ENCODE results near the gene ZAR1L. TPM values are rescaled to one million over a fixed set of nuclear protein-coding genes. Genes with fewer than 3 reads are reported as not detected.
"Not testable (repeated sequence)": the region's sequence is repeated elsewhere in the genome, so short reads cannot be mapped to it uniquely, and the experiment has no call there.

ZAR1L gene
- total and polyA plus RNA-seq, 4 donors, result not detected

DNA sequence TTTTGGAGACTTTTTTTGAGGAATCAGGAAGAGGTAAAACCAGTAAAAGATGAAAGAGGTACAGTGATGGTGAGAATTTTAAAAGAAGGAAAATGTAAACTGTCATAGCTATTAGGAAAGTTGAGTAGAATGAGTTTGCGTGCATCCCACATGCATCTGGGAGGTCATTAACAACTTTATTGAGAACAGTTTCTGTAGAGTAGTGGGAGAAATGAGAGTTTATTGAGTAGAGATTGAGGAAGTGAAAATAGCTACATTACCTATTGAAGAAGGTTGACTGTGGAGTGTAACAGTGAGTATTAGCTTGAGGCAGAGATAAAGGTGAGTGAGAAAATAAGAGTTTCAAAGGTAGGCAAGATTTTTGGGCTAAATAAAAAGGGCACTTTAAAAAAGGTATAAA lies 38.9 kb upstream of the ZAR1L start:
- no peaks in the 10 kb centered on the region for H3K36me3 ChIP-seq (ENCODE audit: control insufficient read depth in 4 of 4, insufficient read depth in 3 of 4, low read depth in 1 of 4, low read length in 3 of 4)

DNA sequence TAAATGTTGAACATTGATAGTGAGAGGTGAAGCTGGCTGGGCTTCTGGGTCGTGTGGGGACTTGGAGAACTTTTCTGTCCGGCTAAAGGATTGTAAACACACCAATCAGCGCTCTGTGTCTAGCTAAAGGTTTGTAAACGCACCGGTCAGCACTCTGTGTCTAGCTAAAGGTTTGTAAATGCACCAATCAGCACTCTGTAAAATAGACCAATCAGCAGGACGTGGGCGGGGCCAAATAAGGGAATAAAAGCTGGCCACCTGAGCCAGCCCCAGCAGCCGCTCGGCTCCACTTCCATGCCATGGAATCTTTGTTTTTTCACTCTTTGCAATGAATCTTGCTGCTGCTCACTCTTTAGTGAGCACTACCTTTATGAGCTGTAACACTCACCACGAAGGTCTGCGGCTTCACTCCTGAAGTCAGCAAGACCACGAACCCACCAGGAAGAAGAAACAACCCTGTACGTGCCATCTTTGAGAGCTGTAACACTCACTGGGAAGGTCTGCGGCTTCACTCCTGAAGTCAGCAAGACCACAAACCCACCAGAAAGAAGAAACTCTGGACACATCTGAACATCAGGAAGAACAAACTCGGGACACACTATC lies 35.8 kb upstream of the ZAR1L start:
- not testable (repeated sequence) for H3K4me3 ChIP-seq (ENCODE audit: low read depth in 1 of 3, low read length in 3 of 3); H3K4me1 ChIP-seq (ENCODE audit: control insufficient read depth in 4 of 4, insufficient read depth in 4 of 4, low read length in 3 of 4); H3K27ac ChIP-seq (ENCODE audit: low read depth in 1 of 2, low read length in 2 of 2); H3K9ac ChIP-seq (ENCODE audit: low read depth in 1 of 2, low read length in 2 of 2); H3K27me3 ChIP-seq (ENCODE audit: control insufficient read depth in 4 of 4, insufficient read depth in 4 of 4, low read length in 3 of 4); H3K9me3 ChIP-seq (ENCODE audit: control insufficient read depth in 4 of 4, low read length in 3 of 4); H3K36me3 ChIP-seq (ENCODE audit: control insufficient read depth in 4 of 4, insufficient read depth in 3 of 4, low read depth in 1 of 4, low read length in 3 of 4); DNase-seq (ENCODE audit: low spot score)
- 94% methylated on average over 15 of the region's 15 CpGs for WGBS

More for the DNA sequence above, 38.9 kb upstream of the ZAR1L start:
- H3K9ac ChIP-seq (ENCODE audit: low read depth in 1 of 2, low read length in 2 of 2), result no peak overlapping the region
- H3K4me3 ChIP-seq (ENCODE audit: low read depth in 1 of 3, low read length in 3 of 3), result no peak overlapping the region
- no peak for DNase-seq (ENCODE audit: low spot score)
- 100% methylated on average over 1 of the region's 1 CpG for WGBS
- H3K4me1 ChIP-seq (ENCODE audit: control insufficient read depth in 4 of 4, insufficient read depth in 4 of 4, low read length in 3 of 4), result no peaks in the 10 kb centered on the region
- TF ChIP-seq NR2F2 (IDR thresholded peaks at IDR 0.05) (no peak), HNF4A (conservative IDR thresholded peaks at IDR 0.05) (no peak)
- no peaks in the 10 kb centered on the region for H3K9me3 ChIP-seq (ENCODE audit: control insufficient read depth in 4 of 4, low read length in 3 of 4)
- H3K27me3 ChIP-seq (ENCODE audit: control insufficient read depth in 4 of 4, insufficient read depth in 4 of 4, low read length in 3 of 4), result no peaks in the 10 kb centered on the region
- H3K27ac ChIP-seq (ENCODE audit: low read depth in 1 of 2, low read length in 2 of 2), result no peak overlapping the region

DNA sequence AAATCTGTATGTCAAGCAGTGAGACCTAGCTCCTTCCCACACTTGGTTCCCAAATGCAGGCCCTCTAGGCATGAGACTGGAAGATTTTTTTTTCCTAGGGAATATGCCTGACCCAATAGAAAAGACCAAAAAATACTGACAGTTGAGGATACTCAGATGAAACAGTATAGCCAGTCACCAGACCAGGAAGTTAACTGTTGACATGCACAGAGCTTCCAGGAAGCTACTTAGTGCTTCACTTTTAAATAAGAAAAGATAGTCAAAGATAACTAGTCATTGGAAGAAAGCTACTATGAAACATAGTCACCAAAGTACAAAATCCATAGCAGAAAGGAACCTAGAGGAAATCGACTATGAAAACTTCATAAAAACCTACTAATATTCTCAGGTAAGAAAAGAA lies 32.5 kb upstream of the ZAR1L start:
- 94% methylated on average over 1 of the region's 1 CpG for WGBS
- TF ChIP-seq RXRA (IDR thresholded peaks at IDR 0.05), result no peak
- TF ChIP-seq NR2F2 (IDR thresholded peaks at IDR 0.05), result no peak
- TF ChIP-seq GABPA (IDR thresholded peaks at IDR 0.05 in 1 of 2, conservative IDR thresholded peaks at IDR 0.05 in 1 of 2), result no peak
- H3K4me3 ChIP-seq (ENCODE audit: low read depth in 1 of 3, low read length in 3 of 3), result no peak overlapping the region
- H3K4me1 ChIP-seq (ENCODE audit: control insufficient read depth in 4 of 4, insufficient read depth in 4 of 4, low read length in 3 of 4), result no peaks in the 10 kb centered on the region
- no peaks in the 10 kb centered on the region for H3K36me3 ChIP-seq (ENCODE audit: control insufficient read depth in 4 of 4, insufficient read depth in 3 of 4, low read depth in 1 of 4, low read length in 3 of 4)
- H3K27me3 ChIP-seq (ENCODE audit: control insufficient read depth in 4 of 4, insufficient read depth in 4 of 4, low read length in 3 of 4), result no peaks in the 10 kb centered on the region
- H3K27ac ChIP-seq (ENCODE audit: low read depth in 1 of 2, low read length in 2 of 2), result no peak overlapping the region
- no peaks in the 10 kb centered on the region for H3K9me3 ChIP-seq (ENCODE audit: control insufficient read depth in 4 of 4, low read length in 3 of 4)
- DNase-seq (ENCODE audit: low spot score), result no peak
- H3K9ac ChIP-seq (ENCODE audit: low read depth in 1 of 2, low read length in 2 of 2), result no peak overlapping the region

DNA sequence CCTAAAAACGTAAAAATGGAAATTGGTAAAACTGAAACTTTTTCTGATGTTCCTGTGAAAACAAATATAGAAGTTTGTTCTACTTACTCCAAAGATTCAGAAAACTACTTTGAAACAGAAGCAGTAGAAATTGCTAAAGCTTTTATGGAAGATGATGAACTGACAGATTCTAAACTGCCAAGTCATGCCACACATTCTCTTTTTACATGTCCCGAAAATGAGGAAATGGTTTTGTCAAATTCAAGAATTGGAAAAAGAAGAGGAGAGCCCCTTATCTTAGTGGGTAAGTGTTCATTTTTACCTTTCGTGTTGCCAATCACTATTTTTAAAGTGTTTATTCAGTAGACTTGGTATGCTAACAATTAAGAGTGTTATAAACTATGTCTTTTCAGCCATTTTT lies 25.8 kb upstream of the ZAR1L start:
- 88% methylated on average over 3 of the region's 3 CpGs for WGBS
- no peaks in the 10 kb centered on the region for H3K36me3 ChIP-seq (ENCODE audit: control insufficient read depth in 4 of 4, insufficient read depth in 3 of 4, low read depth in 1 of 4, low read length in 3 of 4)
- TF ChIP-seq TAF1 (conservative IDR thresholded peaks at IDR 0.05) (no peak), HNF4G (IDR thresholded peaks at IDR 0.05) (no peak), NR2F2 (IDR thresholded peaks at IDR 0.05) (no peak), RAD21 (IDR thresholded peaks at IDR 0.05) (no peak), HNF4A (conservative IDR thresholded peaks at IDR 0.05) (no peak), FOXA2 (IDR thresholded peaks at IDR 0.05) (no peak), YY1 (IDR thresholded peaks at IDR 0.05) (no peak), GABPA (IDR thresholded peaks at IDR 0.05 in 1 of 2, conservative IDR thresholded peaks at IDR 0.05 in 1 of 2) (no peak), SP1 (IDR thresholded peaks at IDR 0.05) (no peak)
- TF ChIP-seq, protein P1, sequence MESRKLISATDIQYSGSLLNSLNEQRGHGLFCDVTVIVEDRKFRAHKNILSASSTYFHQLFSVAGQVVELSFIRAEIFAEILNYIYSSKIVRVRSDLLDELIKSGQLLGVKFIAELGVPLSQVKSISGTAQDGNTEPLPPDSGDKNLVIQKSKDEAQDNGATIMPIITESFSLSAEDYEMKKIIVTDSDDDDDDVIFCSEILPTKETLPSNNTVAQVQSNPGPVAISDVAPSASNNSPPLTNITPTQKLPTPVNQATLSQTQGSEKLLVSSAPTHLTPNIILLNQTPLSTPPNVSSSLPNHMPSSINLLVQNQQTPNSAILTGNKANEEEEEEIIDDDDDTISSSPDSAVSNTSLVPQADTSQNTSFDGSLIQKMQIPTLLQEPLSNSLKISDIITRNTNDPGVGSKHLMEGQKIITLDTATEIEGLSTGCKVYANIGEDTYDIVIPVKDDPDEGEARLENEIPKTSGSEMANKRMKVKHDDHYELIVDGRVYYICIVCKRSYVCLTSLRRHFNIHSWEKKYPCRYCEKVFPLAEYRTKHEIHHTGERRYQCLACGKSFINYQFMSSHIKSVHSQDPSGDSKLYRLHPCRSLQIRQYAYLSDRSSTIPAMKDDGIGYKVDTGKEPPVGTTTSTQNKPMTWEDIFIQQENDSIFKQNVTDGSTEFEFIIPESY (IDR thresholded peaks at IDR 0.05), result no peak
- TF ChIP-seq, protein P2, sequence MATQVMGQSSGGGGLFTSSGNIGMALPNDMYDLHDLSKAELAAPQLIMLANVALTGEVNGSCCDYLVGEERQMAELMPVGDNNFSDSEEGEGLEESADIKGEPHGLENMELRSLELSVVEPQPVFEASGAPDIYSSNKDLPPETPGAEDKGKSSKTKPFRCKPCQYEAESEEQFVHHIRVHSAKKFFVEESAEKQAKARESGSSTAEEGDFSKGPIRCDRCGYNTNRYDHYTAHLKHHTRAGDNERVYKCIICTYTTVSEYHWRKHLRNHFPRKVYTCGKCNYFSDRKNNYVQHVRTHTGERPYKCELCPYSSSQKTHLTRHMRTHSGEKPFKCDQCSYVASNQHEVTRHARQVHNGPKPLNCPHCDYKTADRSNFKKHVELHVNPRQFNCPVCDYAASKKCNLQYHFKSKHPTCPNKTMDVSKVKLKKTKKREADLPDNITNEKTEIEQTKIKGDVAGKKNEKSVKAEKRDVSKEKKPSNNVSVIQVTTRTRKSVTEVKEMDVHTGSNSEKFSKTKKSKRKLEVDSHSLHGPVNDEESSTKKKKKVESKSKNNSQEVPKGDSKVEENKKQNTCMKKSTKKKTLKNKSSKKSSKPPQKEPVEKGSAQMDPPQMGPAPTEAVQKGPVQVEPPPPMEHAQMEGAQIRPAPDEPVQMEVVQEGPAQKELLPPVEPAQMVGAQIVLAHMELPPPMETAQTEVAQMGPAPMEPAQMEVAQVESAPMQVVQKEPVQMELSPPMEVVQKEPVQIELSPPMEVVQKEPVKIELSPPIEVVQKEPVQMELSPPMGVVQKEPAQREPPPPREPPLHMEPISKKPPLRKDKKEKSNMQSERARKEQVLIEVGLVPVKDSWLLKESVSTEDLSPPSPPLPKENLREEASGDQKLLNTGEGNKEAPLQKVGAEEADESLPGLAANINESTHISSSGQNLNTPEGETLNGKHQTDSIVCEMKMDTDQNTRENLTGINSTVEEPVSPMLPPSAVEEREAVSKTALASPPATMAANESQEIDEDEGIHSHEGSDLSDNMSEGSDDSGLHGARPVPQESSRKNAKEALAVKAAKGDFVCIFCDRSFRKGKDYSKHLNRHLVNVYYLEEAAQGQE (IDR thresholded peaks at IDR 0.05), result no peak
- no peaks in the 10 kb centered on the region for H3K4me1 ChIP-seq (ENCODE audit: control insufficient read depth in 4 of 4, insufficient read depth in 4 of 4, low read length in 3 of 4)
- no peak overlapping the region for H3K27ac ChIP-seq (ENCODE audit: low read depth in 1 of 2, low read length in 2 of 2)
- no peaks in the 10 kb centered on the region for H3K27me3 ChIP-seq (ENCODE audit: control insufficient read depth in 4 of 4, insufficient read depth in 4 of 4, low read length in 3 of 4)
- DNase-seq (ENCODE audit: low spot score), result no peak
- no peak overlapping the region for H3K4me3 ChIP-seq (ENCODE audit: low read depth in 1 of 3, low read length in 3 of 3)
- no peak overlapping the region for H3K9ac ChIP-seq (ENCODE audit: low read depth in 1 of 2, low read length in 2 of 2)
- no peaks in the 10 kb centered on the region for H3K9me3 ChIP-seq (ENCODE audit: control insufficient read depth in 4 of 4, low read length in 3 of 4)
